GM12878 (cell line): ENCODE measurements around the gene KLHL25. TPM values are rescaled to one million over a fixed set of nuclear protein-coding genes. Genes with fewer than 3 reads are reported as not detected.

Source experiments
- CBFB ChIP-seq: IDR thresholded peaks from 2 replicates; pipeline ENCODE4 v1.6.1; 2016; ENCODE audit warnings: antibody characterized with exemption, low read depth
- CHD2 ChIP-seq: IDR thresholded peaks from 2 replicates; pipeline ENCODE4 v1.6.1; 2011; ENCODE audit warnings: low read depth, low read length, improper control_type of control experiment, borderline replicate concordance
- CHD4 ChIP-seq: fragments of 200-600 bp; sonication (generic); IDR thresholded peaks from 2 replicates; pipeline ENCODE4 v1.6.1; 2016; ENCODE audit warnings: mild to moderate bottlenecking
- CREM ChIP-seq: IDR thresholded peaks from 2 replicates; pipeline ENCODE4 v1.6.1; 2014; ENCODE audit warnings: antibody characterized with exemption, low read depth
- ESRRA ChIP-seq: IDR thresholded peaks from 2 replicates; pipeline ENCODE4 v1.6.1; 2012; ENCODE audit warnings: mild to moderate bottlenecking, low read length, improper control_type of control experiment
- GATAD2B ChIP-seq: fragments of 450-650 bp; conservative IDR thresholded peaks from 2 replicates; pipeline ENCODE4 v1.6.1; 2017; ENCODE audit warnings: low read depth, mild to moderate bottlenecking, moderate library complexity
- NR2C1 ChIP-seq: fragments of 450-650 bp; IDR thresholded peaks from 2 replicates; pipeline ENCODE4 v1.6.1; 2017; ENCODE audit warnings: antibody characterized with exemption, mild to moderate bottlenecking, moderate library complexity
- PAX5 ChIP-seq: IDR thresholded peaks from 2 replicates; pipeline ENCODE4 v1.6.1; 2011; ENCODE audit warnings: low read depth, low read length, borderline replicate concordance
- PML ChIP-seq: IDR thresholded peaks from 2 replicates; pipeline ENCODE4 v1.6.1; 2012; ENCODE audit warnings: low read length, inconsistent platforms
- POLR2AphosphoS2 ChIP-seq: IDR thresholded peaks from 2 replicates; pipeline ENCODE4 v1.6.1; 2011; ENCODE audit warnings: low read depth, mild to moderate bottlenecking, low read length, improper control_type of control experiment, moderate library complexity
- RELA ChIP-seq: fragments of 450-650 bp; IDR thresholded peaks from 2 replicates; pipeline ENCODE4 v1.8.0; 2014; ENCODE audit warnings: borderline replicate concordance; ENCODE audit not compliant: partially characterized antibody
- RFX5 ChIP-seq: IDR thresholded peaks from 2 replicates; pipeline ENCODE4 v1.6.1; 2011; ENCODE audit warnings: low read depth, low read length, improper control_type of control experiment
- SIN3A ChIP-seq: IDR thresholded peaks from 2 replicates; pipeline ENCODE4 v1.6.1; 2012; ENCODE audit warnings: low read depth, low read length, improper control_type of control experiment
- SPI1 ChIP-seq: IDR thresholded peaks from 2 replicates; pipeline ENCODE4 v1.6.1; 2011; ENCODE audit warnings: low read depth, mild to moderate bottlenecking, low read length, moderate library complexity, borderline replicate concordance; ENCODE audit not compliant: insufficient read depth
- ZNF24 ChIP-seq: fragments of 450-650 bp; IDR thresholded peaks from 2 replicates; pipeline ENCODE4 v1.6.1; 2017; ENCODE audit warnings: antibody characterized with exemption, mild to moderate bottlenecking
- ZNF384 ChIP-seq: IDR thresholded peaks from 2 replicates; pipeline ENCODE4 v1.6.1; 2012; ENCODE audit warnings: low read depth, mild to moderate bottlenecking, low read length, improper control_type of control experiment, borderline replicate concordance
- ZSCAN29 ChIP-seq: fragments of 450-650 bp; IDR thresholded peaks from 2 replicates; pipeline ENCODE4 v1.6.1; 2017; ENCODE audit warnings: mild to moderate bottlenecking, moderate library complexity
- polyA plus RNA-seq, 11 experiments: library from polyadenylated mRNA; depleted of rRNA in 4 of 11; unstranded in 6 of 11; stranded (reverse) in 5 of 11; fragments of >200 nt; fragmentation: Nextera tagmentation in 4 of 11; fragmentation: Illumina TruSeq in 1 of 11; extraction: Ambion mirVana in 4 of 11; extraction: Trizol in 1 of 11; gene quantifications; 1 replicate in 1 of 11; 2 replicates in 10 of 11; pipeline versions ENCODE4 v1.2.1 to v1.2.3, GENCODE V29; 2011 to 2016; ENCODE audit warnings: inconsistent platforms in 2 of 11, missing spikeins in 2 of 11, low read depth in 1 of 11
- total RNA-seq, 4 experiments: library from RNA; depleted of rRNA in 3 of 4; stranded (reverse); fragments of >200 nt in 3 of 4; fragmentation: Illumina TruSeq in 1 of 4; extraction: Trizol in 1 of 4; gene quantifications; 2 replicates each; pipeline versions ENCODE4 v1.2.1 to v1.2.3, GENCODE V29; 2013 to 2021
- TF ChIP-seq, protein P1 (sequence below): IDR thresholded peaks from 2 replicates; pipeline ENCODE4 v1.6.1; 2011; ENCODE audit warnings: borderline replicate concordance, low read depth, mild to moderate bottlenecking, moderate library complexity, low read length; ENCODE audit not compliant: insufficient read depth, poor library complexity, severe bottlenecking
- TF ChIP-seq, protein P2 (sequence below): fragments of 450-650 bp; conservative IDR thresholded peaks from 2 replicates; pipeline ENCODE4 v1.6.1; 2017; ENCODE audit warnings: mild to moderate bottlenecking, moderate library complexity
- TF ChIP-seq, protein P3 (sequence below): IDR thresholded peaks from 2 replicates; pipeline ENCODE4 v1.6.1; 2011; ENCODE audit warnings: borderline replicate concordance, low read depth, mild to moderate bottlenecking, moderate library complexity, mixed read lengths, low read length; ENCODE audit not compliant: insufficient read depth; ENCODE audit errors: extremely low read length
- TF ChIP-seq, protein P4 (sequence below): IDR thresholded peaks from 2 replicates; pipeline ENCODE4 v1.6.1; 2012; ENCODE audit warnings: low read depth, low read length, improper control_type of control experiment
- TF ChIP-seq, protein P5 (sequence below): fragments of 450-650 bp; IDR thresholded peaks from 2 replicates; pipeline ENCODE4 v1.6.1; 2017; ENCODE audit warnings: mild to moderate bottlenecking, moderate library complexity

Gene KLHL25
- total and polyA plus RNA-seq, 10 of the 15 experiments (the other 5 are each of a cell fraction or from before 2014, with no cell fraction given): 0.04 to 3.0 (median 2.1) TPM; not detected in 1

DNA sequence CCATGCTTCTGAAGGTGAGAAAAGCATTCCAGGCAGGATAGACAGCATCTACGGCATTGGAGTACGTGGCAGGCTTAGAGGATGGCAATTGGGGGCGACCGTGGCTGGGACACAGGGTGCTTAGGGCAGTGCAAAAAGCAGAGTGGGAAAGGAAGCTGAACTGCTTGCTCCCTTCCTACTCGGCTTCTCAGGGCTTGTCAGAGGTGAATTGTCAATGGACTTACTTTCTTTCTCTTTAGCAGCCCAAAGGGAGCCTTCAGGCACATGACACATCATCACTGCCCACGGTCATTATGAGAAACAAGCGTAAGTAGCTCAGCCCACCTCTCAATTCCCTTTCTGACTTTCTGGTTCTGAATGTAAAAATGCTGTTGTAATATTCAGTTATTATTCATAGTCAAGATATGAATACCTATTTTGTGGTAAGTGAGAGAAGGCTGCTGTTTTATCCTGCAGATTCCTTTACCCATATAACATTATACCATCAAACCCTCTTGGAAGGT is 84.3 kb downstream of the KLHL25 start (continued):
- TF ChIP-seq POLR2AphosphoS2: no peak
- peak; percentile 96 for TF ChIP-seq CREM
- TF ChIP-seq, protein P1, sequence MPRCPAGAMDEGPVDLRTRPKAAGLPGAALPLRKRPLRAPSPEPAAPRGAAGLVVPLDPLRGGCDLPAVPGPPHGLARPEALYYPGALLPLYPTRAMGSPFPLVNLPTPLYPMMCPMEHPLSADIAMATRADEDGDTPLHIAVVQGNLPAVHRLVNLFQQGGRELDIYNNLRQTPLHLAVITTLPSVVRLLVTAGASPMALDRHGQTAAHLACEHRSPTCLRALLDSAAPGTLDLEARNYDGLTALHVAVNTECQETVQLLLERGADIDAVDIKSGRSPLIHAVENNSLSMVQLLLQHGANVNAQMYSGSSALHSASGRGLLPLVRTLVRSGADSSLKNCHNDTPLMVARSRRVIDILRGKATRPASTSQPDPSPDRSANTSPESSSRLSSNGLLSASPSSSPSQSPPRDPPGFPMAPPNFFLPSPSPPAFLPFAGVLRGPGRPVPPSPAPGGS: peak; percentile 93
- TF ChIP-seq, protein P2, sequence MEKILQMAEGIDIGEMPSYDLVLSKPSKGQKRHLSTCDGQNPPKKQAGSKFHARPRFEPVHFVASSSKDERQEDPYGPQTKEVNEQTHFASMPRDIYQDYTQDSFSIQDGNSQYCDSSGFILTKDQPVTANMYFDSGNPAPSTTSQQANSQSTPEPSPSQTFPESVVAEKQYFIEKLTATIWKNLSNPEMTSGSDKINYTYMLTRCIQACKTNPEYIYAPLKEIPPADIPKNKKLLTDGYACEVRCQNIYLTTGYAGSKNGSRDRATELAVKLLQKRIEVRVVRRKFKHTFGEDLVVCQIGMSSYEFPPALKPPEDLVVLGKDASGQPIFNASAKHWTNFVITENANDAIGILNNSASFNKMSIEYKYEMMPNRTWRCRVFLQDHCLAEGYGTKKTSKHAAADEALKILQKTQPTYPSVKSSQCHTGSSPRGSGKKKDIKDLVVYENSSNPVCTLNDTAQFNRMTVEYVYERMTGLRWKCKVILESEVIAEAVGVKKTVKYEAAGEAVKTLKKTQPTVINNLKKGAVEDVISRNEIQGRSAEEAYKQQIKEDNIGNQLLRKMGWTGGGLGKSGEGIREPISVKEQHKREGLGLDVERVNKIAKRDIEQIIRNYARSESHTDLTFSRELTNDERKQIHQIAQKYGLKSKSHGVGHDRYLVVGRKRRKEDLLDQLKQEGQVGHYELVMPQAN: no peak
- TF ChIP-seq PML: peak; percentile 78; the same call in 1 of the 2 replicates
- TF ChIP-seq CHD2: no peak
- TF ChIP-seq ZNF384: no peak
- no peak; the same call in 1 of the 2 replicates for TF ChIP-seq GATAD2B
- TF ChIP-seq, protein P3, sequence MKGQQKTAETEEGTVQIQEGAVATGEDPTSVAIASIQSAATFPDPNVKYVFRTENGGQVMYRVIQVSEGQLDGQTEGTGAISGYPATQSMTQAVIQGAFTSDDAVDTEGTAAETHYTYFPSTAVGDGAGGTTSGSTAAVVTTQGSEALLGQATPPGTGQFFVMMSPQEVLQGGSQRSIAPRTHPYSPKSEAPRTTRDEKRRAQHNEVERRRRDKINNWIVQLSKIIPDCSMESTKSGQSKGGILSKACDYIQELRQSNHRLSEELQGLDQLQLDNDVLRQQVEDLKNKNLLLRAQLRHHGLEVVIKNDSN: no peak
- TF ChIP-seq, protein P4, sequence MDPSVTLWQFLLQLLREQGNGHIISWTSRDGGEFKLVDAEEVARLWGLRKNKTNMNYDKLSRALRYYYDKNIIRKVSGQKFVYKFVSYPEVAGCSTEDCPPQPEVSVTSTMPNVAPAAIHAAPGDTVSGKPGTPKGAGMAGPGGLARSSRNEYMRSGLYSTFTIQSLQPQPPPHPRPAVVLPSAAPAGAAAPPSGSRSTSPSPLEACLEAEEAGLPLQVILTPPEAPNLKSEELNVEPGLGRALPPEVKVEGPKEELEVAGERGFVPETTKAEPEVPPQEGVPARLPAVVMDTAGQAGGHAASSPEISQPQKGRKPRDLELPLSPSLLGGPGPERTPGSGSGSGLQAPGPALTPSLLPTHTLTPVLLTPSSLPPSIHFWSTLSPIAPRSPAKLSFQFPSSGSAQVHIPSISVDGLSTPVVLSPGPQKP: no peak
- TF ChIP-seq ZSCAN29: no peak
- peak; percentile 78 for TF ChIP-seq SPI1
- TF ChIP-seq, protein P5, sequence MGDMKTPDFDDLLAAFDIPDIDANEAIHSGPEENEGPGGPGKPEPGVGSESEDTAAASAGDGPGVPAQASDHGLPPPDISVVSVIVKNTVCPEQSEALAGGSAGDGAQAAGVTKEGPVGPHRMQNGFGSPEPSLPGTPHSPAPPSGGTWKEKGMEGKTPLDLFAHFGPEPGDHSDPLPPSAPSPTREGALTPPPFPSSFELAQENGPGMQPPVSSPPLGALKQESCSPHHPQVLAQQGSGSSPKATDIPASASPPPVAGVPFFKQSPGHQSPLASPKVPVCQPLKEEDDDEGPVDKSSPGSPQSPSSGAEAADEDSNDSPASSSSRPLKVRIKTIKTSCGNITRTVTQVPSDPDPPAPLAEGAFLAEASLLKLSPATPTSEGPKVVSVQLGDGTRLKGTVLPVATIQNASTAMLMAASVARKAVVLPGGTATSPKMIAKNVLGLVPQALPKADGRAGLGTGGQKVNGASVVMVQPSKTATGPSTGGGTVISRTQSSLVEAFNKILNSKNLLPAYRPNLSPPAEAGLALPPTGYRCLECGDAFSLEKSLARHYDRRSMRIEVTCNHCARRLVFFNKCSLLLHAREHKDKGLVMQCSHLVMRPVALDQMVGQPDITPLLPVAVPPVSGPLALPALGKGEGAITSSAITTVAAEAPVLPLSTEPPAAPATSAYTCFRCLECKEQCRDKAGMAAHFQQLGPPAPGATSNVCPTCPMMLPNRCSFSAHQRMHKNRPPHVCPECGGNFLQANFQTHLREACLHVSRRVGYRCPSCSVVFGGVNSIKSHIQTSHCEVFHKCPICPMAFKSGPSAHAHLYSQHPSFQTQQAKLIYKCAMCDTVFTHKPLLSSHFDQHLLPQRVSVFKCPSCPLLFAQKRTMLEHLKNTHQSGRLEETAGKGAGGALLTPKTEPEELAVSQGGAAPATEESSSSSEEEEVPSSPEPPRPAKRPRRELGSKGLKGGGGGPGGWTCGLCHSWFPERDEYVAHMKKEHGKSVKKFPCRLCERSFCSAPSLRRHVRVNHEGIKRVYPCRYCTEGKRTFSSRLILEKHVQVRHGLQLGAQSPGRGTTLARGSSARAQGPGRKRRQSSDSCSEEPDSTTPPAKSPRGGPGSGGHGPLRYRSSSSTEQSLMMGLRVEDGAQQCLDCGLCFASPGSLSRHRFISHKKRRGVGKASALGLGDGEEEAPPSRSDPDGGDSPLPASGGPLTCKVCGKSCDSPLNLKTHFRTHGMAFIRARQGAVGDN: peak; percentile 90
- TF ChIP-seq NR2C1: no peak
- TF ChIP-seq CHD4: no peak
- peak; percentile 66; the same call in 1 of the 2 replicates for TF ChIP-seq ZNF24
- TF ChIP-seq RFX5: no peak
- peak; percentile 84; the same call in 1 of the 2 replicates for TF ChIP-seq PAX5
- no peak for TF ChIP-seq SIN3A
- peak; percentile 8 for TF ChIP-seq RELA
- peak; percentile 84; the same call in 1 of the 2 replicates for TF ChIP-seq CBFB
- TF ChIP-seq ESRRA: no peak
